Raji (cell line): ENCODE measurements around the gene ODF2L.

Source experiments
- POLR2A ChIP-seq: IDR thresholded peaks from 2 replicates; pipeline ENCODE4 v1.6.1; 2011; ENCODE audit warnings: low read depth, low read length, control low read depth; ENCODE audit not compliant: insufficient read depth

The ODF2L gene, protein sequence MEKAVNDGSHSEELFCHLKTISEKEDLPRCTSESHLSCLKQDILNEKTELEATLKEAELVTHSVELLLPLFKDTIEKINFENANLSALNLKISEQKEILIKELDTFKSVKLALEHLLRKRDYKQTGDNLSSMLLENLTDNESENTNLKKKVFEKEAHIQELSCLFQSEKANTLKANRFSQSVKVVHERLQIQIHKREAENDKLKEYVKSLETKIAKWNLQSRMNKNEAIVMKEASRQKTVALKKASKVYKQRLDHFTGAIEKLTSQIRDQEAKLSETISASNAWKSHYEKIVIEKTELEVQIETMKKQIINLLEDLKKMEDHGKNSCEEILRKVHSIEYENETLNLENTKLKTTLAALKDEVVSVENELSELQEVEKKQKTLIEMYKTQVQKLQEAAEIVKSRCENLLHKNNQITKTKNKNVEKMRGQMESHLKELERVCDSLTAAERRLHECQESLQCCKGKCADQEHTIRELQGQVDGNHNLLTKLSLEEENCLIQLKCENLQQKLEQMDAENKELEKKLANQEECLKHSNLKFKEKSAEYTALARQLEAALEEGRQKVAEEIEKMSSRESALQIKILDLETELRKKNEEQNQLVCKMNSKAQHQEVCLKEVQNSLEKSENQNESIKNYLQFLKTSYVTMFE

DNA sequence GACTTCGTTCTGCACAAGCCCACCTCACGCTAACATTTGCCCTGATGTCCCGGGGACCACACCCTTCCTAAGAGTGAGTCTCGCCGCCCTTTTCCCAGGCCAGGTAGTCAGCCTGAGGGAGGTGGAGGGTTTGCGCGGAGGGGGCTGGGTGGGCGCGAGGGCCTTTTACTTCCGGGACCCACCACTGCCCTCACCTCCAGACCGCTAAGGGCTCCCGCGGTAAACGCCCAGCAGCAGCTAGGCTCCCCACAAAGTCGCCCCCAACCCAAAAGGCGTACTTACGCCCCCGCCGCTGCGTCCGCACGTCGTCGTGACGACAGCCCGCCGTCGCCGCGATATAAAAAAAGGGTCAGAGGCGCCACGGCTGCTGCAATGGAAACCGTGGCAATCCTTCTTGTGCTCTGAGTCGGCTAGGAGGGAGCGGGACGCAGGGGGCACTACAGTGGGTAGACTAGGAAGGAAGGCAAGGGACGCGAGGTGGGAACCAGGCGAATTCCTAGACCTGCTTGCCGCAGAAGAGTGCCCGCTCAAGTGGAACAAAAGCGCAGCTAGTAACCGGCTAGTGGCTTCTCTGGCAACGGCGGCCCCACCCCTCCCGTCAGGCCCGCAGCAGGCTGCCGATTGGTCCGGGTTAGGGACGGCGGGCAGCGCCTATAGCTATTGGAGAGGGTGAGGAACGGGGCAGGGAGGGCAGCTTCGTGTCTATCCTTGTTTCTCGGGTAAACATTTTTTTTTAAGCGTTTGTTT, at the start of gene ODF2L:
ODF2L (minus strand) TSS at position 573 of the 747 bp plus-strand sequence. CDS start 9,296 bp downstream, outside the sequence.
- peak; percentile 68 for TF ChIP-seq POLR2A

DNA sequence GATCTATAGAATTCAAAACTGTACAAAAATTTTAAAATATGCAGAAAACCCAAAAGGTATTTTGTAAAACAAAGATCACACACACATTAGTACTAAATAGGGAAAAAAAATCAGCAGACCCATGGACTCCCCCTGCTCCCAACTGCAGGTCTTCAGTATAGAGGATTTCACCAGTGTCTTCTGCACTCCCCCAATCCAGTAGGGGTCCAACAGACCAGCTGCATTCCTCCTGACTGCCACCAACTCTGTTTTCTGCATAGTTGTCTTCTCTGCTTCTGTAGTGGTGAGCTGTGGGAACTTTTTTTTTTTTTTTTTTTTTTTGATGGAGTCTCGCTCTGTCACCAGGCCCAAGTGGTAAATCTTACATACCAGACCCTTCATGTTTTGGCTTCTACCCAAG, 49.8 kb upstream of the ODF2L start:
- no peak for TF ChIP-seq POLR2A

DNA sequence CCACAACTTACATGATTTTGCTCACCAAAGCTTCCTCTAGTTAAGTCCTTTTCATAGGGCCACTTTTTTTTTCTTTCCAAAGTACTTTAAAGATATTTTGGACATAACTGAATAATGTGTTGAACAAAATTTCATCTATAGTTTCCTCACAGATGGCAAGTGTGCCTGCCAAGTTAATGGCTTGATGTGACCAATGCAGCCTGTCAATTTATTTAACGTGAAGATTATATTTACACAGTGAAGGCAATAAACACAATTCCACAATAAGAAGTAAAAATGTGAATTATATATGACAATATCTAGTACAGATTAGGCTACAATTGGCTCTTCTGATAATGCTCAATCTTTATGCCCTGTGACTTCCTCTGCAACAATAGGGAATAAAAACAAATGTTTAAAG, 45.9 kb upstream of the ODF2L start:
- no peak for TF ChIP-seq POLR2A

DNA sequence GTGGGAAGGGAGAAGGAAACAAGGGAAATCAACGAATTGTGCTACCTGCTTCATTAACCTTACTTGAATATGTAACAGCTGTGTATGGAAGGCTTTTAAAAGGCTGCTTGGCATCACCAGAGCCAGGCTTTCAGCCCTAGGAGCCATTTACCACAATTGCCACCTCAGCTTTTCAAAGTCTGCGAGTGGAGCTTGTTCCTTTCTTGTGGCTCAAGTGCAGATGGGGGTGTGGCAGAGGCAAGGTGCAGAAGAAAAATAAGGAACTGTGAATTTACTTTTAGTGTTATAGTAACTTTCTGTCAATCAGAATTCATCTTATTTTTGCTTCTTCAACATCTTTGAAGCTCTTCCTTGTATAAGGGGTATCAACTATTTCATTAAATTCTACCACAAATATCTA, 45.5 kb upstream of the ODF2L start:
- no peak for TF ChIP-seq POLR2A

DNA sequence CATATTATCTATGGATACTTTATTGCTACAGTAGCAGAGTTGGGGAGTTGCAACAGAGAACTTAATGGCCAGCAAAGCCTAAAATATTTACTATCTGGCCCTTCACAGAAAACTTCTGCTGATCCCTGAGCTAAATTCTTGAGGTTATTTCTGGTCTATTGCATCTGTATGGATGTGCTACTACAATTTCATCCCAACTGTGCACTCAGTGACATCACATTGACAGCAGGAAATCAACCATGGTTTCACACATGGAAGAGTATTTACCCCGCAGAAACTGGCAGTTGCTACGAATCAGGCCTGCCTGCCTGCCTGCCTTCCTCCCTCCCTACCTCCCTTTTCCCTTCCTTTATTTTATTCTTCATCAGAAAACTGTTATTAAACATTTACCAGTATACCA, 39.9 kb upstream of the ODF2L start:
- no peak for TF ChIP-seq POLR2A

DNA sequence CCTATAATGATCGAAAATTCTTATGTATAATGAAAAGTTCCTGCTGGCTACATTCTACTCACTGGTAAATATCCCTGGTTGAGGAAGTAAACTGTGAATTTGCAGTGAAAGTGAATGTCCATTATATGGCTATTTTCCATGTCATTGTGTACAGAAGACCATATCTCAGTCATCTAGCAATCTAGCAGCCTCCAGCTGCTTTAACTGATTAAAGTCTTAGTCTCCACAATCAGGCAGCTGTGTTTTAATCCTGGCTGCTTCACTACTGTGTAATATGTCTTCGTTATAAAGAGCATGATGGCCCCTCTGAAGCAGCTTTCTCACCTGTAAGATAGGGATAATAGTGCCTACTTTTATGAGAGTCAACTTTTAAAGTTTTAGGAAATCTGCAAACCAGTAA, 39.2 kb upstream of the ODF2L start:
- no peak for TF ChIP-seq POLR2A

DNA sequence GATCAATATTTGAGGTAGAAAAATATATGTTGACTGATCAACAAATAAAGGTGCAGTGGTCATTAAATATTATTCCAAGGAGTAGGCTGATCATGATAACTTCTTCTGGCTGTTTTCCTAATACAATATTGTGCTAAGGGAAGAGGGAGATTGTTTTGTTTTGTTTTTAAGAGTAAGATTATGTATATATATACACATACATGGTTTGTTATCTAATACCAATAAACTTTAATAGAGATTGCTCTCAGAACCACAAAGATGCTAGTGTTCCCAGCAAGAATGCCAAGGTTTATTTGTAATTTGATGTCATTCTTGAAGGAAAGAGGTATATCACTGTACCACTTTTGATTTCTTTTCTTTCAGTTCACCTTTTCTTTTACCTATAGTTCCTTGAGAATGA, 37.9 kb upstream of the ODF2L start:
- no peak for TF ChIP-seq POLR2A

DNA sequence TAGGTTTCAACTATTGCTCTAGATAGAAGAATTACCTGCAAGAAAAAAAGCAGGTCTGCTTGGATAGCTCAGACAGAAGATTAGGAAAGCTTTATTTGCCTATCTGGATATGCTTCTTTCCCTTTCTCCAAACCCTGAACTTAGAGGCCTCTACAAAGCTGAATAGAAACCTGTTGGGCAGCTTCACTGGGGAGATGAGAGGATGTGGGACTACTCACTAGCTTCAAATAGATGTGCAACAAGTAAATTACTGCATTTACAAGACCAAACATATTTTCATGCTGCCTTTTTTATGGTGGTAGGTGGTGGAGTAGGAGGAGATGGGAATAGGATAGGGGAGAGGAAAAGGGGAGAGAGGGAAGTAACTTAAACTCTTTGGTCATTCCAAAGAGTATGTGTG, 34.3 kb upstream of the ODF2L start:
- TF ChIP-seq POLR2A: no peak

DNA sequence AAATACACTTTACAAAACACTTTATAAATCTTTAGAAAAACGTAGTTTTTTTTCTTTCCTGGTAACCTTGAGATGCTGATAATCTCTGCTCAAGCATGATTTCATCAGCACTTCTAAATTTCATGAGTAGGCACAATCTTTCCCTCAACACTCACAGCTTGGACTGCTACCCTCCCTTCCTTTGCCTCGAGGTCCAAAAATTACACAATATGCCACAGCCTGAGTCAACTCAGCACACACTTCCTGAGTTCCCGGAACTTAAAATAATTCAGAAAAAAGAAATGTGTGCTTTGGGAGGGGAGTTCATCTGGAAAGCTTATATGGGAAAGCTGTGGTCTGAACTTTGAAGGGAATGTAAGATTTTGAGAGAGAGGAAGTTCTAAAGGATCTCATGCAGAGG, 33.7 kb upstream of the ODF2L start:
- no peak for TF ChIP-seq POLR2A

DNA sequence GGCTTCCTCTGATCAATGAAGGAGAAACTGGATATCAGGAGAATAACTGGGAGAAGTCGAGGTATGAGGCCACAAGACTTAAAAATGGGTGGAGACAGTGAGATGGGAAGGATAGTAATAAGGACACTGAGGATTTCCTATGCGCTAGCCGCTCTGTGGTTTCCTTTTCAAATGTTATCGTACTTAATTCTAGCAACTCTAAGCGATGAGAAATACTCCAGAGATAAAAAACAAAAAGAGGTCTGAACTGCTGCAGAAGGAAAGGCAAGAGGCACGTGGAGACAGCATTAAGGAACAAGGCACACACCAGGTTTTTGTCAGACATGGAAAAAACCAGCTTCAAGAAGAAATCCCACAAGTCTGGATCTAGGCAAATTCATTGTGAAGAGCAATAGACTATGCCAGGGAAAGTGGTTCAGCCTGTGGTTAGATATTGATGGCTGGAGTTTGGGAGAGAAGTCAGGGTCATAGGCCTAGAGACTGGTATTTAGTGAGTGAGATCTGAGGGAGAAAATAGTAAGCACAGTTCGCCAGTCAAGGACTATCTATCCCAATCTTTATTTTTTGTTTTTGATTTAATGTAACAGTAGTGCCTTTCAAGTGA, 33.1 kb upstream of the ODF2L start:
- no peak for TF ChIP-seq POLR2A

DNA sequence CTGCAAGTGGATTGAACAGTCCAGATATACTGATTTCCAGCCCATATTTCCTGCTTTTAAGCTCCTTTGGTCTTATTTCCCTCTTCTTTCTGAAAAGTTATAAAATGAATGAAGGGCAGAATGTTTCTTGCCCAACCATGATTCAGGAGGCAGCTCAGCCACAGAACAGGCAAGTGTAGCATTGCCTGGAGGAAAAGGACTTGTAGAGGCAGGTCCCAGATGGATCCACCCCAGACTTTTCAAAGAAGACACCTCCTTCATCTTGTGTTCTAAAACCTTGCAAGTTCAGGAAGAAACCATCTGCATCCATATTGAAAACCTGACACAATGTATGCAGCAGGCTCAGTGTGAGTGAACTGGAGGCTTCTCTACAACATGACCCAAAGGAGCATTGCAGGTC, 27.8 kb upstream of the ODF2L start, which contains the start of gene CLCA2:
CLCA2 (plus strand) TSS at position 299 of the 400 bp plus-strand sequence; CDS start at position 376, 77 bp downstream.
- TF ChIP-seq POLR2A: no peak

DNA sequence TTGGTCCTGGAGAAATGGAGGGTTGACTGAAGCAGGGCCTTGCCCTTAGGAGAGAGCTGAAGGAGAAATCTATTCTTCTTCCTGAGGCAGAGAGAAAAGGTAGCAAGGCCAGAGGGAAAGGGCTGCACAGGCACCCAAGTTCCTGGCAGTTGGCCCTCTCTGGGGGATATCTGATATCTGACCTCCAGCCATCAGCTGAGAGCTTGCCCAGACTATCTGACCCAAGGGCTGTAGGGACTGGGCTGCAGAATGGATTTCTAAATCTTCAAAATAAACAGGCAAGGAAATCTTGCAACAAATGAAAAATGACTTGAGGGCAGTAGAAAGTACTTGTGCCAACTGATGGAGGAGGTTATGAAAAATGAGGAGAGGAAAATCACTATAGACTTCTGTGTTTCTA, 27.4 kb upstream of the ODF2L start:
- no peak for TF ChIP-seq POLR2A

DNA sequence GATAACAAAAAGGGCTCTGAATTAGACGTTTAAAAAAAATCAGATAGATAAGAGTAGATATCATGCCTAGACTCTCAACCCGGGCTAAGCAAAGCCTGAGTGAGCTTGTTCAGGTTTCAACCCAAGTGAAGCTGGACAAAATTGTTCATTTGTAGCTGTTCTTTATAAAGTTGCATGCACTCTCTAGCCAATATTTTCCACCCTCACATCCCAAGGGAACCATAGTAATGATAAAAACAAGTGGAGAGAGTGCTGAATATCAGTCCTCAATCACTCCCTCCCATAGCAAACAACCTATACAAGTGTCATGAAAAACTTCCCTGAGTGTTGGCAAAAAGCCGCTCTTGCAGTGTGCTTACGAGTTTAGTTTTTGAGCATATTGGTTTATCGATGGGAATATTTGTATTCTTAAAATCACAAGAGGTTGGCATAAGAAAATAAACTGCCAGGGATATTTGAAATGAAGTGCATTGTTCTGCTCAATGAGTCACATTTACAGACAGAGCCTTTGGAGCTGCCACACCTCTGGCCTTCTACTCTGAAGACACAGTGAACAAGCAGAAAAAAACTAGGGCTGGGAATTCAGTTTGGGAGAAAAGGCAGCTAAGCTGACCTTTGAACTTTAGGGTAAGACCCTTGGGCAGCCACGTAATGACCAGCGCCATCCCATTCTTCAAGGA, 25.6 kb upstream of the ODF2L start:
- TF ChIP-seq POLR2A: no peak

DNA sequence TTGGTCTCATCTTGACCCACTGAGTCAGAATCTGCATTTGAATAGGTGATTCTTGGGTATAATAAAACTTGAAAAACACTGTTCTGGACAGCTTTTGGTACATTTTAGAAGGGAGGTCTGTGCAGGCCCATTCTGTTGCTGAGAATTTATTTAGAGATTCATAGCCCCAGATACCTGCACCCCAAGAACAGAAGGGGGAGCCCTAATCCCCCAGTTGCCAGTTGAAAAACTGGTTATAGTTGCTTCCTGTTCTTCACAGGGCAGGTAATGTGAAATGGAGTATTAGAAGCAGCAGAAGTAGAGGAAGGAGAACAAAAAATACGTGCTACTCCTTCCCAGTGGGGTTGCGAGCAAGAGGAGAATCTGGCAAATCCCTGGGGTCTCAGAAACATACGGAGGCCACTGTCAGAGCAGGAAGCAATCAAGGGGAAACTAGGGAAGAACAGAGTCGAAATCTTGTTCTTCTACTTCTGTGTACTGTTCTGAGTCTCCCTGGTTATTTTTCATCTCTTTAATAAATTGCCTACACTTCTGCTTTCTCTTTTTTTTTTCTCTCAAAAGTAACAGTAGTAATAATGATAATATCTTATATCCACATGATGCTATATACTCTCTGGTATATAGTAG, 23.3 kb upstream of the ODF2L start:
- TF ChIP-seq POLR2A: no peak
